Kidney epithelial cell (primary cell): ENCODE data around the gene C16orf78. TPM values are rescaled to one million over a fixed set of nuclear protein-coding genes. Genes with fewer than 3 reads are reported as not detected.

Experiments used
- DNase-seq: peaks from one replicate; pipeline ENCODE4 v3.0.0-alpha.2; 2010; ENCODE audit warnings: low read depth
- H3K27me3 ChIP-seq: 2 replicates; pipeline ENCODE4 v1.6.0; 2011; ENCODE audit warnings: low read length; ENCODE audit not compliant: control insufficient read depth, insufficient read depth
- H3K36me3 ChIP-seq: 2 replicates; pipeline ENCODE4 v1.5.1; 2011; ENCODE audit warnings: low read length; ENCODE audit not compliant: control insufficient read depth, insufficient read depth
- H3K4me3 ChIP-seq: 2 replicates; pipeline ENCODE4 v1.5.1; 2011; ENCODE audit warnings: low read depth, mild to moderate bottlenecking, control low read depth, low read length
- CTCF ChIP-seq: IDR thresholded peaks from 2 replicates; pipeline ENCODE4 v1.5.1; 2011; ENCODE audit warnings: mild to moderate bottlenecking, moderate library complexity, low read length, control low read depth, inconsistent platforms; ENCODE audit not compliant: insufficient read depth, poor library complexity, severe bottlenecking
- total RNA-seq: library from RNA; depleted of rRNA; stranded (reverse); fragments of >200 nt; gene quantifications from 2 replicates; pipeline ENCODE4 v1.2.3, GENCODE V29; 2015

Gene C16orf78
- total RNA-seq, 1 donor from 2014 or later = not detected

- no peak for TF ChIP-seq CTCF
- DNase-seq = no peak
- H3K27me3 ChIP-seq = no peaks in the 10 kb centered on the region
- no peak overlapping the region for H3K4me3 ChIP-seq
- H3K36me3 ChIP-seq = no peaks in the 10 kb centered on the region
Measured at GRCh38 chr16:49382916-49383315, 9.3 kb downstream of the C16orf78 start.

- H3K4me3 ChIP-seq = no peak overlapping the region
- DNase-seq = no peak
- TF ChIP-seq CTCF = no peak
- no peaks in the 10 kb centered on the region for H3K27me3 ChIP-seq
- no peaks in the 10 kb centered on the region for H3K36me3 ChIP-seq
Measured at GRCh38 chr16:49395021-49395420, 21.4 kb downstream of the C16orf78 start.

GRCh38 chr16:49396206-49396720, 22.7 kb downstream of the C16orf78 start:
- TF ChIP-seq CTCF = no peak
- H3K36me3 ChIP-seq = no peaks in the 10 kb centered on the region
- H3K4me3 ChIP-seq = no peak overlapping the region

GRCh38 chr16:49398761-49399160, 25.2 kb downstream of the C16orf78 start:
- Histone ChIP-seq H3K36me3 (no peaks in the 10 kb centered on the region), H3K27me3 (no peaks in the 10 kb centered on the region), H3K4me3 (no peak overlapping the region)
- TF ChIP-seq CTCF = no peak
- no peak for DNase-seq

More at GRCh38 chr16:49396206-49396720, 22.7 kb downstream of the C16orf78 start:
- no peak for DNase-seq
- H3K27me3 ChIP-seq = no peaks in the 10 kb centered on the region

- no peaks in the 10 kb centered on the region for H3K27me3 ChIP-seq
- no peak for TF ChIP-seq CTCF
- H3K36me3 ChIP-seq = no peaks in the 10 kb centered on the region
- DNase-seq = no peak
- H3K4me3 ChIP-seq = no peak overlapping the region
Measured at GRCh38 chr16:49399594-49400364, 26.2 kb downstream of the C16orf78 start.
